ENCODE measurements around the gene LRRC3. TPM values are rescaled to one million over a fixed set of nuclear protein-coding genes. Genes with fewer than 3 reads are reported as not detected.

LRRC3 gene
- total RNA-seq, 1 donor from 2014 or later = 4.0 TPM

DNA sequence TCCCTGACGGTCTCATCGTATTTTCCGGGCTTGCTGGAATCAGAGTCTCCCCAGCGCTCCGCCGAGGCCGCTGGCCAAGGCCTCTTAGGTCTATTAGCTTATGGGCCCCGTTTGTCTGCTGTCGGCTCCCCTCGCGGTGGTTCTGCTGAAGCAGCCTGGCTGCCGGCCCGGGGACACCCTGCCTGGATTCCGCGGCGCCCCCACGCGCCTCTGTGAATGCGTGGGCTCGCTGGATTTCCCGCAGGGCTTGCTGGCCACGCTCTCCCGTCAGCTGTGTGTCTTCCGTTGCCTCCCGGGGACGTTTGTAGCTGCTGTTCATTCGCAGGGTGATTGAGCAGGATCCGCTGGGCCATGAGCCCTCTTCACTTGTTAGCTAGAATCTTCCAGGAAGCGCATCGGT lies 8.4 kb downstream of the LRRC3 start:
- no peak for DNase-seq (ENCODE audit: extremely low spot score, unreplicated experiment)
- no peaks in the 10 kb centered on the region for H3K36me3 Mint-ChIP-seq (ENCODE audit: unreplicated experiment)
- H3K27ac Mint-ChIP-seq (ENCODE audit: unreplicated experiment) = no peak overlapping the region
- TF ChIP-seq CTCF (IDR thresholded peaks at IDR 0.05) = no peak
- no peaks in the 10 kb centered on the region for H3K4me1 Mint-ChIP-seq (ENCODE audit: unreplicated experiment)
- no peak overlapping the region for H3K4me3 Mint-ChIP-seq (ENCODE audit: unreplicated experiment)
- H3K27me3 Mint-ChIP-seq (ENCODE audit: unreplicated experiment) = peaks cover under 1% of the 10 kb centered on the region
- no peaks in the 10 kb centered on the region for H3K9me3 Mint-ChIP-seq (ENCODE audit: unreplicated experiment)

DNA sequence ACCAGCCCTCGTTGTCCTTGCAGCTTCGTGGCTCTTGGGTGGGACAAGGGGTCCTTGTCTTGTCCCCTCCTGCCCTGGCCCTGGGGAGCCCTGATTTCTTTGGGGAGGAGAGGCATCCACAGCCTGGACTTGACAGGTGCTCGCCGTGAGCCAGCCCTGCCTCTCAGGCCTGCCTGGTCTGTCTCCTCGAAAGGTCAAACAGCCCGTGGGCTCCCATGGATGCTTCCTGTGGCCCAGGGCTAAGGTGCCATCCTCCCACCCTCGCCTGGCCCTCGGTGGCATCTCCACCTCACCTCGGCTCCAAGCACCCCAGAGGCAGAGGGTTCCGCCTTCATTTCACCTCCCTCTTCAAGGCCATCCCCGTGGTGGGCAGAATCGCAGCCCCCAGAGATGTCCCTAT lies 9.0 kb downstream of the LRRC3 start:
- no peaks in the 10 kb centered on the region for H3K9me3 Mint-ChIP-seq (ENCODE audit: unreplicated experiment)
- DNase-seq (ENCODE audit: extremely low spot score, unreplicated experiment) = no peak
- H3K4me3 Mint-ChIP-seq (ENCODE audit: unreplicated experiment) = no peak overlapping the region
- no peaks in the 10 kb centered on the region for H3K36me3 Mint-ChIP-seq (ENCODE audit: unreplicated experiment)
- H3K27me3 Mint-ChIP-seq (ENCODE audit: unreplicated experiment) = peaks cover 2% of the 10 kb centered on the region
- no peaks in the 10 kb centered on the region for H3K4me1 Mint-ChIP-seq (ENCODE audit: unreplicated experiment)
- TF ChIP-seq CTCF (IDR thresholded peaks at IDR 0.05) = no peak
- no peak overlapping the region for H3K27ac Mint-ChIP-seq (ENCODE audit: unreplicated experiment)

GRCh38 chr21:44466351-44466954 lies 11.1 kb downstream of the LRRC3 start:
- Mint-ChIP-seq H3K4me3 (ENCODE audit: unreplicated experiment) (no peak overlapping the region), H3K9me3 (ENCODE audit: unreplicated experiment) (no peaks in the 10 kb centered on the region), H3K27ac (ENCODE audit: unreplicated experiment) (no peak overlapping the region), H3K27me3 (ENCODE audit: unreplicated experiment) (peaks cover 5% of the 10 kb centered on the region), H3K4me1 (ENCODE audit: unreplicated experiment) (no peaks in the 10 kb centered on the region), H3K36me3 (ENCODE audit: unreplicated experiment) (no peaks in the 10 kb centered on the region)
- DNase-seq (ENCODE audit: extremely low spot score, unreplicated experiment) = no peak
- TF ChIP-seq CTCF (IDR thresholded peaks at IDR 0.05) = no peak

DNA sequence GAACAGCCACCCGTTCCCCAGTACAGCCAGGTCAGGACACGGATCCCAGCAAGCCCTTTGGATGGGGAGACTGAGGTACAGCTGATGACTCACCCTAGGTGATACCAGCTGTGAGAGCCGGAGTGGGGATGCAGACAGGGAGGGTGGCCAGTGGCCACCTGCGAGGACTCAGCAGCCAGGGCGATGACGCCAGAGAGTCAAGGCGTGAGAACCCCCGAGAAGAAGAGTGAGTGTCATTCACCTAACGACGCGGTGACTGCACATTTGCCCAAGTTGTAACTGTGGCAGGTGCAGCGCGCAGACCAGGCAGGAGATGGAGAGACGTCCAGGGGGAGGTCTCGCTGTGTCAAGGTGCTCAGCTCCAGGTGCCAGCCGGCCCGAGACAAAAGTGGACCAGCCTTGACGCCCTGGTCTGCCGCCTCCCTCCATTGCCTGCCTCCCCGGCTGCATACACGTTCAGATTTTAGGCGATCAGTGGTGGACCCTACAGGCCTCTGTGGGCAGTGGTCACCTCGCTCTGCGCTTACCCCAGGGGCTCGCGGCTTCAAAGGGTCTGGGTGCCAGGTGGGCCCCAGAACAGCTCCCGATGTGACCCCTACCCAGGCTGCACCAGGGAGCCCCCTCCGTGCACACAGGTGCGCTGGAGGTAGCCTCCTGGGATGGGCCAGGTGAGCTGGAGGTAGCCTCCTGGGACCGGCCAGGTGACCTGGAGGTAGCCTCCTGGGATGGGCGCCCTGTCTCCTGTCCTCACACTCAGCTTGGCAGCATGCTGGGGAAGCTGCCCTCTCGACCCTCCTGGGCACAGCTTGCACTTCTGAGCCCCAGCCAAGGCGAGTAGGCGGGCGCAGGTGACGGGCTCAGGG lies 11.9 kb downstream of the LRRC3 start:
- no peaks in the 10 kb centered on the region for H3K4me1 Mint-ChIP-seq (ENCODE audit: unreplicated experiment)
- H3K9me3 Mint-ChIP-seq (ENCODE audit: unreplicated experiment) = no peaks in the 10 kb centered on the region
- no peak overlapping the region for H3K27ac Mint-ChIP-seq (ENCODE audit: unreplicated experiment)
- H3K27me3 Mint-ChIP-seq (ENCODE audit: unreplicated experiment) = peaks cover 6% of the 10 kb centered on the region
- H3K4me3 Mint-ChIP-seq (ENCODE audit: unreplicated experiment) = no peak overlapping the region
- no peak for DNase-seq (ENCODE audit: extremely low spot score, unreplicated experiment)
- H3K36me3 Mint-ChIP-seq (ENCODE audit: unreplicated experiment) = no peaks in the 10 kb centered on the region
- no peak for TF ChIP-seq CTCF (IDR thresholded peaks at IDR 0.05)

- peaks cover 7% of the 10 kb centered on the region for H3K27me3 Mint-ChIP-seq (ENCODE audit: unreplicated experiment)
- no peak overlapping the region for H3K27ac Mint-ChIP-seq (ENCODE audit: unreplicated experiment)
- H3K36me3 Mint-ChIP-seq (ENCODE audit: unreplicated experiment) = no peaks in the 10 kb centered on the region
These were observed 12.5 kb downstream of the LRRC3 start for GRCh38 chr21:44467859-44468195.

More at GRCh38 chr21:44467859-44468195, 12.5 kb downstream of the LRRC3 start:
- no peaks in the 10 kb centered on the region for H3K9me3 Mint-ChIP-seq (ENCODE audit: unreplicated experiment)
- no peak for DNase-seq (ENCODE audit: extremely low spot score, unreplicated experiment)
- no peaks in the 10 kb centered on the region for H3K4me1 Mint-ChIP-seq (ENCODE audit: unreplicated experiment)
- H3K4me3 Mint-ChIP-seq (ENCODE audit: unreplicated experiment) = no peak overlapping the region
- no peak for TF ChIP-seq CTCF (IDR thresholded peaks at IDR 0.05)
